Muscle of leg (tissue), 16 donors: ENCODE results near the gene KIAA1586. TPM values are rescaled to one million over a fixed set of nuclear protein-coding genes. Genes with fewer than 3 reads are reported as not detected.
"Not testable (repeated sequence)": the region's sequence is repeated elsewhere in the genome, so short reads cannot be mapped to it uniquely, and the experiment has no call there.

ENCODE experiments used
- DNase-seq: peaks from one replicate; pipeline ENCODE4 v3.0.0; 2013
- H3K27ac ChIP-seq: one replicate; pipeline ENCODE4 v1.5.1; 2013; ENCODE audit warnings: mild to moderate bottlenecking, low read length, control low read depth
- H3K27me3 ChIP-seq: one replicate; pipeline ENCODE4 v1.6.1; 2013; ENCODE audit warnings: low read length; ENCODE audit not compliant: control insufficient read depth, insufficient read depth
- H3K36me3 ChIP-seq: one replicate; pipeline ENCODE4 v1.6.1; 2013; ENCODE audit warnings: low read length; ENCODE audit not compliant: control insufficient read depth, insufficient read depth
- H3K4me1 ChIP-seq: one replicate; pipeline ENCODE4 v1.6.1; 2013; ENCODE audit warnings: low read length; ENCODE audit not compliant: control insufficient read depth, insufficient read depth
- H3K4me3 ChIP-seq: one replicate; pipeline ENCODE4 v1.5.1; 2013; ENCODE audit warnings: low read length, control low read depth
- H3K9me3 ChIP-seq: replicated peaks from 2 replicates; pipeline ENCODE4 v1.6.1; 2013; ENCODE audit warnings: low read depth, low read length; ENCODE audit not compliant: control insufficient read depth
- WGBS: methylation state at CpG from one replicate; pipeline ENCODE4 v1.1.5; 2013; ENCODE audit warnings: missing lambda C conversion rate; ENCODE audit not compliant: insufficient coverage; 5-methylcytosine and 5-hydroxymethylcytosine counted together
- long read RNA-seq, 11 donors: transcript quantifications; one replicate each; lab custom pipeline, GENCODE V29; 2026
- polyA plus RNA-seq, 8 donors: library from polyadenylated mRNA; unstranded; fragments of 120-200 nt; gene quantifications; one replicate each; pipeline versions ENCODE4 v1.2.1 to v1.2.3, GENCODE V29; 2013; ENCODE audit warnings: inconsistent platforms in 1 of 8, low replicate concordance in 1 of 8; ENCODE audit not compliant: insufficient read length in 8 of 8, insufficient read depth in 1 of 8
- total RNA-seq: library from RNA; stranded (reverse); fragments of 120-200 nt; gene quantifications from one replicate; pipeline ENCODE4 v1.2.4, GENCODE V29; 2013

KIAA1586 gene
- total RNA-seq, result 11.8 TPM
- 10 to 100 TPM in 7 of 8 donors, 1 to 10 TPM in 1; 8.6 to 14.8 (median 12.8) TPM for polyA plus RNA-seq
- long read RNA-seq, donor 1, transcript KIAA1586-201 (4 exons, 2,933 nt), result major isoform, 8 of 10 reads
- long read RNA-seq, donor 1, partial matches to known transcripts, result 0 of 10 reads
- long read RNA-seq, donor 1, other reads (novel, unspliced or antisense), result 0 of 10 reads
- long read RNA-seq, donor 2, partial matches to known transcripts, result 0 of 3 reads
- long read RNA-seq, donor 2, other reads (novel, unspliced or antisense), result 0 of 3 reads
- long read RNA-seq, donor 3, transcript KIAA1586-201 (4 exons, 2,933 nt), result major isoform, 6 of 6 reads
- long read RNA-seq, donor 3, partial matches to known transcripts, result 0 of 6 reads
- long read RNA-seq, donor 3, other reads (novel, unspliced or antisense), result 0 of 6 reads
- long read RNA-seq, donor 4, transcript KIAA1586-201 (4 exons, 2,933 nt), result major isoform, 6 of 8 reads
- long read RNA-seq, donor 4, partial matches to known transcripts, result 0 of 8 reads
- long read RNA-seq, donor 4, other reads (novel, unspliced or antisense), result 0 of 8 reads
- long read RNA-seq, donor 5, transcript KIAA1586-201 (4 exons, 2,933 nt), result major isoform, 20 of 67 reads
- long read RNA-seq, donor 5, partial matches to known transcripts, result 47 of 67 reads
- long read RNA-seq, donor 5, other reads (novel, unspliced or antisense), result 0 of 67 reads
- long read RNA-seq, donor 6, transcript KIAA1586-201 (4 exons, 2,933 nt), result major isoform, 5 of 8 reads
- long read RNA-seq, donor 6, partial matches to known transcripts, result 0 of 8 reads
- long read RNA-seq, donor 6, other reads (novel, unspliced or antisense), result 0 of 8 reads
- long read RNA-seq, donor 7, transcript KIAA1586-201 (4 exons, 2,933 nt), result major isoform, 9 of 9 reads
- long read RNA-seq, donor 7, partial matches to known transcripts, result 0 of 9 reads
- long read RNA-seq, donor 7, other reads (novel, unspliced or antisense), result 0 of 9 reads
- long read RNA-seq, donor 8, transcript KIAA1586-201 (4 exons, 2,933 nt), result major isoform, 6 of 8 reads
- long read RNA-seq, donor 8, partial matches to known transcripts, result 0 of 8 reads
- long read RNA-seq, donor 8, other reads (novel, unspliced or antisense), result 0 of 8 reads
- long read RNA-seq, donor 9, transcript KIAA1586-201 (4 exons, 2,933 nt), result major isoform, 5 of 6 reads
- long read RNA-seq, donor 9, partial matches to known transcripts, result 0 of 6 reads
- long read RNA-seq, donor 9, other reads (novel, unspliced or antisense), result 0 of 6 reads
- long read RNA-seq, donor 10, transcript KIAA1586-201 (4 exons, 2,933 nt), result major isoform, 18 of 19 reads
- long read RNA-seq, donor 10, partial matches to known transcripts, result 0 of 19 reads
- long read RNA-seq, donor 10, other reads (novel, unspliced or antisense), result 0 of 19 reads
- long read RNA-seq, donor 11, transcript KIAA1586-201 (4 exons, 2,933 nt), result major isoform, 5 of 5 reads
- long read RNA-seq, donor 11, partial matches to known transcripts, result 0 of 5 reads
- long read RNA-seq, donor 11, other reads (novel, unspliced or antisense), result 0 of 5 reads

- not testable (repeated sequence) for H3K4me1 ChIP-seq, H3K9me3 ChIP-seq, H3K36me3 ChIP-seq, H3K27me3 ChIP-seq
- Histone ChIP-seq H3K4me3 (peak within 1 kb of the TSS; percentile 53), H3K27ac (peak within 1 kb of the TSS; percentile 88)
- peak; percentile 97 for DNase-seq
- WGBS, result under 1% methylated on average over 27 of the region's 78 CpGs
Observed at GRCh38 chr6:57046332-57047256, at the start of gene KIAA1586. KIAA1586 (plus strand) TSS chr6:57046693; CDS start chr6:57046756, 63 bp downstream.

GRCh38 chr6:56999049-56999448, 47.4 kb upstream of the KIAA1586 start:
- Histone ChIP-seq H3K4me1 (no peaks in the 10 kb centered on the region), H3K4me3 (no peak overlapping the region), H3K27ac (no peak overlapping the region), H3K9me3 (no peaks in the 10 kb centered on the region), H3K36me3 (no peaks in the 10 kb centered on the region), H3K27me3 (no peaks in the 10 kb centered on the region)
- DNase-seq, result no peak

GRCh38 chr6:56999748-57000147, 46.7 kb upstream of the KIAA1586 start:
- H3K27me3 ChIP-seq, H3K27ac ChIP-seq, H3K4me1 ChIP-seq, H3K9me3 ChIP-seq, H3K36me3 ChIP-seq, H3K4me3 ChIP-seq, DNase-seq: not testable (repeated sequence)
- WGBS, result 94% methylated on average over 18 of the region's 18 CpGs

- no peaks in the 10 kb centered on the region for H3K9me3 ChIP-seq
- no peak for DNase-seq
- H3K4me1 ChIP-seq, result no peaks in the 10 kb centered on the region
Observed at GRCh38 chr6:57002197-57002596, 44.3 kb upstream of the KIAA1586 start.

GRCh38 chr6:57004292-57004691, 42.2 kb upstream of the KIAA1586 start:
- Histone ChIP-seq H3K4me1 (no peaks in the 10 kb centered on the region), H3K9me3 (no peaks in the 10 kb centered on the region), H3K4me3 (no peak overlapping the region), H3K27ac (no peak overlapping the region), H3K36me3 (no peaks in the 10 kb centered on the region), H3K27me3 (no peaks in the 10 kb centered on the region)
- WGBS, result 83% methylated on average over 10 of the region's 14 CpGs
- DNase-seq, result no peak

More at GRCh38 chr6:57002197-57002596, 44.3 kb upstream of the KIAA1586 start:
- no peak overlapping the region for H3K27ac ChIP-seq
- H3K36me3 ChIP-seq, result no peaks in the 10 kb centered on the region
- H3K27me3 ChIP-seq, result no peaks in the 10 kb centered on the region
- H3K4me3 ChIP-seq, result no peak overlapping the region

GRCh38 chr6:57006101-57006500, 40.4 kb upstream of the KIAA1586 start:
- no peak overlapping the region for H3K4me3 ChIP-seq
- WGBS, result no CpG with 5 or more reads among the region's 3 CpGs
- no peaks in the 10 kb centered on the region for H3K36me3 ChIP-seq
- DNase-seq, result no peak
- H3K4me1 ChIP-seq, result no peaks in the 10 kb centered on the region
- H3K9me3 ChIP-seq, result no peaks in the 10 kb centered on the region
- H3K27me3 ChIP-seq, result no peaks in the 10 kb centered on the region
- no peak overlapping the region for H3K27ac ChIP-seq

- not testable (repeated sequence) for DNase-seq, H3K27me3 ChIP-seq, H3K4me1 ChIP-seq, H3K36me3 ChIP-seq, H3K9me3 ChIP-seq, H3K4me3 ChIP-seq, H3K27ac ChIP-seq
- WGBS, result 73% methylated on average over 2 of the region's 2 CpGs
Observed at GRCh38 chr6:57008069-57008468, 38.4 kb upstream of the KIAA1586 start.

- no peaks in the 10 kb centered on the region for H3K9me3 ChIP-seq
- H3K27me3 ChIP-seq, result no peaks in the 10 kb centered on the region
- no peaks in the 10 kb centered on the region for H3K4me1 ChIP-seq
- no peak overlapping the region for H3K27ac ChIP-seq
- H3K4me3 ChIP-seq, result no peak overlapping the region
- WGBS, result 43% methylated on average over 3 of the region's 4 CpGs
- peak; percentile 1 for DNase-seq
- H3K36me3 ChIP-seq, result no peaks in the 10 kb centered on the region
Observed at GRCh38 chr6:57013521-57013926, 33.0 kb upstream of the KIAA1586 start.

- Histone ChIP-seq H3K27me3 (no peaks in the 10 kb centered on the region), H3K4me3 (no peak overlapping the region), H3K27ac (no peak overlapping the region), H3K36me3 (no peaks in the 10 kb centered on the region), H3K9me3 (no peaks in the 10 kb centered on the region), H3K4me1 (no peaks in the 10 kb centered on the region)
- DNase-seq, result no peak
- no CpG with 5 or more reads among the region's 3 CpGs for WGBS
Observed at GRCh38 chr6:57017069-57017468, 29.4 kb upstream of the KIAA1586 start.
